ENCODE measurements around the gene TSPAN16. TPM values are rescaled to one million over a fixed set of nuclear protein-coding genes. Genes with fewer than 3 reads are reported as not detected.

Gene TSPAN16
- total RNA-seq, 1 donor from 2014 or later: not detected

DNA sequence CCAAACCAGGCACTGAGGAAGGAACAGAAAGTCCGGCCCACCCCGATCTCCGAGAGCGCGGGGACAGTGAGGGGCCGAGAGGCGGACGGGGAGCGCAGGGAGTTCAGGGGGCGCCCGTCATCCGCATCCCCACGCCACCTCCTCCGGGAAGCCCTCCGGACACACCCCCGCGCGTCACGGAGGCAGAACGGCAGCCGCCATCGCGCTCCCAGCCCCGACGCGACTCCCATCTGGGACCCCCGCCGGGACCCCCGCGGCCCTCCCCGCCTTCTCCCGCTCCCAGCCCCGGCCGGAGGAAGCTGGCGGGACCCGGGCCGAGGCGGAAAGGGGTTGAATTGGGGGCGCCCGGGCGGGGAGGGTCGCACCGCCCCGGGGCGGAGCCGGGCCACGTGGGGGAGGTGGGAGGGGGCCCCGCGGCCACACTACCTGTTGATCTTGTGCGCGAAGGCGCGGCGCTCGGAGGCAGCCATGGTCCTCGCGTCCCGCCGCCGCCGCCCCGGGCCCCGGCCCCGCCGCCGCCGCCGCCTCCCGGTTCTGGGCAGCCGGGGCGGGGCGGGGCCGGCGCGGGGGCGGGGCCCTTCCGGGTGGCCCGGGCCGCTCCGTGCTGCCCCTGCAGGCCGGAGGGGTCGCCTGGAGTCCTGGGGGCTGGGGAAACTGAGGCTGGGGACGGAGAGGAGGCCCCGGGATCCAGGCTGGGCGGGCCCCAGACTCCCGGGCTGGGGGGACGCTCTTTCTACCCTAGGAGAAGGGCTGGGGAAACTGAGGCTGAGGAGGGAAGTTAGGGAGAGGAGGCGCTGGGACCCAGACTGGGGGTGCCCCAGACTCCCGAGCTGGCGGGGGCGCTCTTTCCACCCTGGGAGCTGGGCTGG is 33.8 kb upstream of the TSPAN16 start, which contains the start of gene DOCK6:
DOCK6 (minus strand) TSS at position 554 of the 869 bp plus-strand sequence; CDS start at position 470, 84 bp downstream.
- Mint-ChIP-seq H3K4me1 (peaks cover 3% of the 10 kb centered on the region), H3K27ac (no peak within 1 kb of the TSS), H3K4me3 (peak within 1 kb of the TSS; percentile 72), H3K36me3 (ENCODE audit: low read depth) (no peaks in the 10 kb centered on the region), H3K9me3 (no peaks in the 10 kb centered on the region), H3K27me3 (peaks cover 54% of the 10 kb centered on the region)
- intact Hi-C loops (cut with micrococcal nuclease): no loop called here
- DNase-seq: no peak

DNA sequence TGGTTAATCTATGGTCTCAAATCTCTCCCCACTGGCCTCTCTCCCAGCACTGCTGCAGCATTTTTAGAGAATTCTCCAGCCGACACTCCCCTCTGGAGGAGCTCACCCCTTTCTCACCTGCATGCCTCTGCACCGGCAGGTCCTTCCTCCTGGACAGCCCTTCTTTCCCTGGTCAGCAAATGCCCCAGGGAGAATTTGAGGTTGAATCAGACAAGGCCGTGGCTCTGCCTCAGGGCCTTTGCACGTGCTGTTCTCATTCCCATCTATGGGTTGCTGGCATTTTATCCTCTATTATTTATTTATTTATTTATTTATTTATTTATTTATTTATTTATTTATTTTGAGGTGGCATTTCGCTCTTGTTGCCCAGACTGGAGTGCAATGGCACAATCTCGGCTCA is 32.2 kb upstream of the TSPAN16 start:
- Mint-ChIP-seq H3K4me1 (peaks cover 3% of the 10 kb centered on the region), H3K36me3 (ENCODE audit: low read depth) (no peaks in the 10 kb centered on the region), H3K9me3 (no peaks in the 10 kb centered on the region), H3K27me3 (peaks cover 63% of the 10 kb centered on the region), H3K27ac (no peak overlapping the region), H3K4me3 (peak overlapping the region; percentile 32)
- intact Hi-C loops (cut with micrococcal nuclease): no loop called here
- no peak for DNase-seq

DNA sequence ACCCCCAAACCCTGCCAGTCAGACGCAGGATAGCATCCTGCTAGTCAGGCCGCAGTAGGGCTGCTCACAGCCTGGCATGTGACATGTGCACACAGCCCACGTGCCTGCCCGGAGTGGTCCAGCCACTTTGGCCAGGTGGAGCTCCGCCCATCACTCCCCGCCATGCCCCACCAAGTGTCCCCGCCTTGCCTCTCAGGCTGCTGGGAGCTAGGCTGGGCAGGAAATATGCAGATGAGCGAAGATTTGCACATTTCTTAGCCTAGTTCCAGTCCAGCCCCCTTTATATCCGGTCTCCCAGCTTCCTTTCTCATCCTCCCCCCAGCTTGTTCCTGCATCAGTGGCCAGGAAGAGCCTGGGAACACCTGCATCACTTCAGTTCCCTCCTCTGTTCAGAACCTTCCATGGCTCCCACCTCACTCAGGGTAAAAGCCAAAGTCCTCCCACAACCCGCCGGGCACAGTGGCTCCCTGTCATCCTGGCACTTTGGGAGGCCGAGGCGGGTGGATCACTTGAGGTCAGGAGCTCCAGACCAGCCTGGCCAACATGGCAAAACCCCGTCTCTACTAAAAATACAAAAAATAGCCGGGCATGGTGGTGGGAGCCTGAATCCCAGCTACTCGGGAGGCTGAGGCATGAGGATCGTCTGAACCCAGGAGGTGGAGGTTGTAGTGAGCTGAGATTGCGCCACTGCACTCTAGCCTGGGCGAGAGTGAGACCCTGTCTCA is 31.3 kb upstream of the TSPAN16 start:
- intact Hi-C loops (cut with micrococcal nuclease): no loop called here
- H3K27ac Mint-ChIP-seq: no peak overlapping the region
- peaks cover 6% of the 10 kb centered on the region for H3K4me1 Mint-ChIP-seq
- H3K4me3 Mint-ChIP-seq: no peak overlapping the region
- DNase-seq: no peak
- no peaks in the 10 kb centered on the region for H3K36me3 Mint-ChIP-seq (ENCODE audit: low read depth)
- H3K27me3 Mint-ChIP-seq: peaks cover 67% of the 10 kb centered on the region
- H3K9me3 Mint-ChIP-seq: no peaks in the 10 kb centered on the region

DNA sequence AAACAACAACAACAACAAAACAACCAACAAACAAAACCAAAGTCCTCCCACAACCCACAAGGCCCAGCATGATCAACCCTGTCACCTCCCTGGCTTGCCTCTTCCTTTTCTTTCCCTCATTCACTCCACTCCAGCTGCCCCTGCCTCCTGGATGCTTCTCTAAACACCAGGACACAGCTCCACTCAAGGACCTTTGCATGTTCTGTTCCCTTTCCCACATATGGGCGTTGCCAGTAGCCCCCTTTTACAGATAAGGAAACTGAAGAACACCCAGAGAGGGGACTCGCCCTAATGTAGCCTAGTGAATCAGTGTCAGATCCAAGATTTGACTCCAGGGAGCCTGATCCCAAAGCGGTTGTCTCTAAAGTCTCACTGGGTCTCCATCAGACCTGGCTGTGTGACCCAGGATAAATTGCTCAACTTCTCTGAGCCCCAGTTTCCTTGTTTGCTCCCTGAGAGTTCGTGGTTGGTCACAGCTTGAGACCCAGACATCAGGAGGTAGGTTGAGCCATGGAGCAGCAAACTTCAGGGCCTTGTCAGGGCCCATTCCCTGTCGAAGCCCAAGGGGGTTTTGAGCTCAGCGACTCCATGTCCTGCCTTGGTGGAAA is 30.7 kb upstream of the TSPAN16 start:
- H3K9me3 Mint-ChIP-seq: no peaks in the 10 kb centered on the region
- DNase-seq: no peak
- intact Hi-C loops (cut with micrococcal nuclease): no loop called here
- no peaks in the 10 kb centered on the region for H3K36me3 Mint-ChIP-seq (ENCODE audit: low read depth)
- no peak overlapping the region for H3K27ac Mint-ChIP-seq
- H3K4me1 Mint-ChIP-seq: peaks cover 6% of the 10 kb centered on the region
- H3K27me3 Mint-ChIP-seq: peaks cover 66% of the 10 kb centered on the region
- no peak overlapping the region for H3K4me3 Mint-ChIP-seq

DNA sequence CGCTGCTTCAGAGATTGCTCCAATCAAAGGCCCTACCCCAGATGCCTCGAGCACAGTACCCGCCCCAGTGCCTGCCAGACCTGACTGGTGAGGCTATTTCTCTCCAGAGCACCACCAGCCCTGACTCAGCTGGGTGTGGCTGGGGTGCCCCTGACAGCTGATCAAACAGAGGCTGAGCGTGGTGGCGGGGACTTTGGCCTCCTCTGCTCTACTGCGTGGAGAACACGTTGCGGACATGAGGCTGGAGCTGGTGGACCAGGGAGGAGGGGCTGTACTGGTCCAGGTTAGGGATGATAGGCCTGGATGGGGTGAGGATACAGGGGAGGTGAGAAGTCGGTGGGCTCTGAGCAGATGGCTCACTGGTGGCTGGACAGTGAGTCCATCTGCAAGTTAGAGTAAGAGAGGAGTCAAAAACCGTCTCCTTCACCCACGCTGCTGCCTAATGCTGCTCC is 30.1 kb upstream of the TSPAN16 start:
- no peak for DNase-seq
- Mint-ChIP-seq H3K4me1 (peaks cover 6% of the 10 kb centered on the region), H3K27me3 (peaks cover 65% of the 10 kb centered on the region), H3K27ac (no peak overlapping the region), H3K36me3 (ENCODE audit: low read depth) (no peaks in the 10 kb centered on the region), H3K9me3 (no peaks in the 10 kb centered on the region), H3K4me3 (no peak overlapping the region)
- intact Hi-C loops (cut with micrococcal nuclease): no loop called here

DNA sequence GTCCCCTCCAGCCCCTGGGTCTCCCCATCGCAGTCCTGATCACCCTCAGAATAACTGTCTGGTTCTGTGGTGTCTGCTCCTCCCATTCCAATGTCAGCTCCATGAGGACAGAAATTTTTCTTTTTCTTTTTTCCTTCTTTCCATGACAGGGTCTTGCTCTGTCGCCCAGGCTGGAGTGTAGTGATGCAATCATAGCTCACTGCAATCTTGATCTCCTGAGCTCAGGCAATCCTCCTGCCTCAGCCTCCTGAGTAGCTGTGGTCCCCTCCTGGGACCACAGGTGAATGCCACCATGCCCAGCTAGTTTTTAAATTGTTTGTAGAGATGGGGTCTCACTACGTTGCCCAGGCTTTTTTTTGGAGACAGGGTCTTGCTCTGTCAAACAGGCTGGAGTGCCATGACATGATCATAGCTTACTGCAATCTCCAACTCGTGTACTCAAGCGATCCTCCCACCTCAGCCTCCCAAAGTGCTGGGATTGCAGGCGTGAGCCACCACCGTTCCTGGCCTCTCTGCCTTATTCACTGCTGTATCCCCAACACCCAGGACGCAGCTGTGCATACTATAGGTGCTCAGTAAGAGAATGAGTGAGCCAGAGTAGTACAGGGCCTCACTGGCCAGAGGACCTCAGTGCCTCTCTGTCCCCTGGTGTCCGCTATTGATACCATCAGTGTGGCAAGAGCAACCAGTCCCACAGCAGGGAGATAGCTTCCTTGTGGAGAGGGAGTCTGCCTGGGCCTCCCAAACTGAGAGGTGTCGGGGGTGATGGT is 28.5 kb upstream of the TSPAN16 start:
- H3K9me3 Mint-ChIP-seq: no peaks in the 10 kb centered on the region
- H3K4me1 Mint-ChIP-seq: peaks cover 6% of the 10 kb centered on the region
- no peaks in the 10 kb centered on the region for H3K36me3 Mint-ChIP-seq (ENCODE audit: low read depth)

DNA sequence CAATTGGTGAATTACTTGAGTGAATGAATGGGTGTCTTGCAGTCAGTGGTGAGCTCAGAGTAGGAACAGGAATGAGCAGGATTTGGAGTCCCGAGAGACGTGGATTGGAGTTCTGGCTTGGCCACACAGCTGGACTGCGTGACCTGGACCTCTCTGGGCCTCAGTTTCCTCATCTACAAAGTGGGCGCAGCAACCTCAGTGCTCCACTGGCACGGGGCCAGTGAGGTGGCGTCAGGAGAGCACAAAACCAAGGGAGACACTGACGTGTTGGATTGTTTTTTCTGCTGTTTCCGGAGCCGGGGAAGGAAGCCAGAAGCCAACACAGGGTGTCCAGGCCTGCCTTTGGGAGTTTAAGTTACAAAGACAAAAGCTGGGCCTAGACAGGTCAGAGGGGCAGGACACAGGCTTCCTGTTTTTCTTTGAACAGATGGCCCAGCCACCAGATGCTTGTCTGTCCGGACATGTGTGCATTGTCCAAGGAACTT is 27.1 kb upstream of the TSPAN16 start:
- Mint-ChIP-seq H3K4me1 (peaks cover 4% of the 10 kb centered on the region), H3K27me3 (peaks cover 55% of the 10 kb centered on the region), H3K36me3 (ENCODE audit: low read depth) (no peaks in the 10 kb centered on the region), H3K9me3 (no peaks in the 10 kb centered on the region), H3K4me3 (no peak overlapping the region), H3K27ac (no peak overlapping the region)
- intact Hi-C loops (cut with micrococcal nuclease): no loop called here
- no peak for DNase-seq

More for the DNA sequence above, 28.5 kb upstream of the TSPAN16 start:
- Mint-ChIP-seq H3K27ac (no peak overlapping the region), H3K27me3 (peaks cover 58% of the 10 kb centered on the region), H3K4me3 (no peak overlapping the region)
- no peak for DNase-seq
- intact Hi-C loops (cut with micrococcal nuclease): no loop called here

DNA sequence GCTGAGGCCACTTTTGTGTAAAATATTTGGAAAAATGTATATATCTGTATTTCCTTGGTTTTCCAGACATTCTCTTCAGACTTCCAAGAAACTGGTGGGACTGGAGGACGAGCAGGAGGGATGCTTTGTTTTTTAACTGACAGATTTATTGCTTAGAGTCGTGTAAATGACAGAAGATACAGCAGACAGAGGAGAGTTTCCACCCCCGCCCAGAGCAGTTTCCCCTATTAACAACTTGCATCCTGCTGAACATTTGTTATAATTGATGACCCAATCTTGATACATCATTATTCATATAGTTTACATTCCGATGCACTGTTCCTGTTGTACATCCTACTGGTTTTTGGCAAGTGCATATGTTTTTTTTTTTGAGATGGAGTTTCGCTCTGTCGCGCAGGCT is 26.6 kb upstream of the TSPAN16 start:
- intact Hi-C loops (cut with micrococcal nuclease): no loop called here
- H3K27me3 Mint-ChIP-seq: peaks cover 56% of the 10 kb centered on the region

DNA sequence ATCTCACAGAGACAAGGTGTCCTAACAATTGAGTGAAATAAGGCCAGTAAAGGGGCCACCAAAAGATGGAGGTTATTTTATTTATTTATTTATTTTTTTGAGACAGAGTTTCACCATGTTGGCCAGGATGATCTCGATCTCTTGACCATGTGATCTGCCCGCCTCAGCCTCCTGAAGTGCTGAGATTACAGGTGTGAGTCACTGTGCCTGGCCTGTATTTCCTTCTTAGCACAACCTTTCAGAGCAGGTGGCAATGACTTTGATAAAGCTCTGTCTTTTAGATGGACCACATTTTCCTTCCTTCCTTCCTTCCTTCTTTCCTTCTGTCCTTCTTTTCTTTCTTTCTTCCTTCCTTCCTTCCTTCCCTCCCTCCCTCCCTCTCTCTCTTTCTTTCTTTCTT is 22.7 kb upstream of the TSPAN16 start:
- Mint-ChIP-seq H3K9me3 (peaks cover 6% of the 10 kb centered on the region), H3K4me3 (no peak overlapping the region), H3K27me3 (peaks cover 47% of the 10 kb centered on the region), H3K4me1 (peaks cover 4% of the 10 kb centered on the region), H3K36me3 (ENCODE audit: low read depth) (peaks cover 2% of the 10 kb centered on the region), H3K27ac (no peak overlapping the region)
- intact Hi-C loops (cut with micrococcal nuclease): no loop called here
- DNase-seq: no peak

More for the DNA sequence above, 26.6 kb upstream of the TSPAN16 start:
- no peak overlapping the region for H3K4me3 Mint-ChIP-seq
- DNase-seq: no peak
- no peaks in the 10 kb centered on the region for H3K9me3 Mint-ChIP-seq
- H3K4me1 Mint-ChIP-seq: peaks cover 4% of the 10 kb centered on the region
- H3K27ac Mint-ChIP-seq: no peak overlapping the region
- no peaks in the 10 kb centered on the region for H3K36me3 Mint-ChIP-seq (ENCODE audit: low read depth)

DNA sequence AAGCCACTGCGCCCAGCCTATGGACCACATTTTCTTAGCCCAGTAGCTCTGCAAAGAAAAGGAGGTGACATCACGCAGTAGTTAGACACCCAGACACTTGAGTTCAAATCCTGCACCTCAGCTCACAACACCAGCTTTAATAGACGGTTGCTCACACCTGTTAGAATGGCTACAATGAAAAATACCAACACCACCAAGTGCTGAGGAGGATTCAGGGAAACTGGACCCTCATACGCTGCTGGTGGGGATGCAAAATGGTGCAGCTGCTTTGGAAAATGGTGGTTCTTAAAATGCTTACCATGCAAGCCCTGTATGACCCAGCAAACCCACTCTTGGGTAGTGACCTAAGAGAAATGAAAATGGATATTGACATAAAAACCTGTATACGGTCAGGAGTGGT is 22.0 kb upstream of the TSPAN16 start:
- intact Hi-C loops (cut with micrococcal nuclease): no loop called here
- H3K4me3 Mint-ChIP-seq: no peak overlapping the region

DNA sequence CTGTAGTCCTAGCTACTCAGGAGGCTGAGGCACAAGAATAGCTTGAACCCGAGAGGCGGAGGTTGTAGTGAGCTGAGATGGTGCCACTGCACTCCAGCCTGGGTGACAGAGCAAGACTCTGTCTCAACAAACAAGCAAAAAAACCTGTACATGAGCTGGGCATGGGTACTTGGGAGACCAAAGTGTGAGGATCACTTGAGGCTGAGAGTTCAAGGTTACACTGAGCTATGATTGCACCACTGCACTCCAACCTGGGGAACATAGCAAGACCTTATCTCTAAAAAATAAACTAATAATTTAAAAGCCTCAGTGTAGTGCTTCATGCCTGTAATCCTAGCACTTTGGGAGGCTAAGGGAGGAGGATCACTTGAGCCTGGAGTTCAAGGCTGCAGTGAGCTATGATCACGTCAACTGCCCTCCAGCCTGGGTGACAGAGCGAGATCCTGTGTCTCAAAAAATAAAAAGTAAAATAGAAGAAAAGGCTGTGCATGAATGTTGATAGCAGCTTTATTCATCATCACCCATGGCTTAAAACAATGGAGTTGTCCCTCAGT is 21.4 kb upstream of the TSPAN16 start:
- Mint-ChIP-seq H3K9me3 (peaks cover 6% of the 10 kb centered on the region), H3K27ac (no peak overlapping the region), H3K4me3 (no peak overlapping the region), H3K27me3 (peaks cover 42% of the 10 kb centered on the region), H3K4me1 (peaks cover 6% of the 10 kb centered on the region), H3K36me3 (ENCODE audit: low read depth) (peaks cover 2% of the 10 kb centered on the region)
- DNase-seq: no peak
- intact Hi-C loops (cut with micrococcal nuclease): no loop called here

More for the DNA sequence above, 22.0 kb upstream of the TSPAN16 start:
- peaks cover 45% of the 10 kb centered on the region for H3K27me3 Mint-ChIP-seq
- peaks cover 2% of the 10 kb centered on the region for H3K36me3 Mint-ChIP-seq (ENCODE audit: low read depth)
- H3K4me1 Mint-ChIP-seq: peaks cover 4% of the 10 kb centered on the region
- H3K9me3 Mint-ChIP-seq: peaks cover 6% of the 10 kb centered on the region
- no peak for DNase-seq
- no peak overlapping the region for H3K27ac Mint-ChIP-seq

DNA sequence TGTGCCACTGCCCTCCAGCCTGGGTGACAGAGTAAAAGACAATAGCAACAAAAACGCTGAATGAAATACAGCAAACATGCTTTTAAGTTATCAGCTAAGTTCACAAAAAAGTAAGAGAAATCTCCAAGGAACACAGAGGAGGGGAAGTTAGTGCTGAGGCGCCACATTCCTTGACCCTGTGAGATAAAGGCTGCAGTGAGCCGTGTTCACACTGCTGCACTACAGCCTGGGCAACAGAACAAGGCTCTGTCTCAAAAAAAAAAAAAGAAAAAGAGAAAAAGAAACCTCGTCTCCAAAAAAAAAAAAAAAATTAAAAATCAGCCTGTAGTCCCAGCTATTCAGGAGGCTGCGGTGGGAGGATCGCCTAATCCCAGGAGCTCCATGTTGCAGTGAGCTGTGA is 17.3 kb upstream of the TSPAN16 start:
- H3K27me3 Mint-ChIP-seq: peaks cover 55% of the 10 kb centered on the region

More for the DNA sequence above, 17.3 kb upstream of the TSPAN16 start:
- Mint-ChIP-seq H3K27ac (no peak overlapping the region), H3K36me3 (ENCODE audit: low read depth) (peaks cover 2% of the 10 kb centered on the region), H3K4me3 (no peak overlapping the region), H3K9me3 (peaks cover 6% of the 10 kb centered on the region), H3K4me1 (peaks cover 10% of the 10 kb centered on the region)
- intact Hi-C loops (cut with micrococcal nuclease): no loop called here
- no peak for DNase-seq
